Activated T-helper 1 cell treated with anti-CD3 and anti-CD28 coated beads, Interleukin-12 subunit alpha, Interleukin-12 subunit beta, Interleukin-2, Interleukin-4 antibody, amounts not matched to agents 30 ng/mL and 10 ng/mL and 1 ng/mL, durations not matched to agents 14 hours and 24 hours and 36 hours (primary cell): Measurements from ENCODE around the gene TSHZ3. TPM values are rescaled to one million over a fixed set of nuclear protein-coding genes. Genes with fewer than 3 reads are reported as not detected.

Experiments
- DNase-seq: peaks from one replicate; pipeline ENCODE4 v3.0.0; 2021; ENCODE audit warnings: low spot score
- H3K27ac Mint-ChIP-seq: one replicate; pipeline ENCODE4 v1.8.0; 2021; ENCODE audit warnings: mild to moderate bottlenecking, mixed read lengths
- H3K27me3 Mint-ChIP-seq: one replicate; pipeline ENCODE4 v1.8.0; 2022; ENCODE audit warnings: mild to moderate bottlenecking, moderate library complexity, mixed read lengths; ENCODE audit not compliant: insufficient read depth
- H3K36me3 Mint-ChIP-seq: one replicate; pipeline ENCODE4 v1.8.0; 2021; ENCODE audit warnings: low read depth, mixed read lengths
- H3K4me1 Mint-ChIP-seq: one replicate; pipeline ENCODE4 v1.8.0; 2021; ENCODE audit warnings: low read depth, mixed read lengths
- H3K4me3 Mint-ChIP-seq: one replicate; pipeline ENCODE4 v1.8.0; 2021; ENCODE audit warnings: mild to moderate bottlenecking, moderate library complexity, mixed read lengths
- H3K9me3 Mint-ChIP-seq: one replicate; pipeline ENCODE4 v1.8.0; 2021; ENCODE audit warnings: mixed read lengths
- intact Hi-C: fragments of 100-400 bp; cut with micrococcal nuclease; formaldehyde crosslinking; loops from one replicate; pipeline ENCODE4 v1.15.1; 2024
- total RNA-seq: library from RNA; stranded (reverse); gene quantifications from 2 replicates; pipeline ENCODE4 v1.2.3, GENCODE V29; 2022

Gene TSHZ3
- total RNA-seq, 1 donor from 2014 or later, result 2.0 TPM

GRCh38 chr19:31329819-31330218 lies 19.4 kb downstream of the TSHZ3 start:
- Mint-ChIP-seq H3K27me3 (peaks cover 3% of the 10 kb centered on the region), H3K36me3 (no peaks in the 10 kb centered on the region), H3K4me1 (no peaks in the 10 kb centered on the region), H3K27ac (no peak overlapping the region), H3K4me3 (no peak overlapping the region), H3K9me3 (no peaks in the 10 kb centered on the region)
- intact Hi-C loops, result no loop called here
- DNase-seq, result no peak

- Mint-ChIP-seq H3K36me3 (no peaks in the 10 kb centered on the region), H3K9me3 (no peaks in the 10 kb centered on the region), H3K27me3 (peaks cover under 1% of the 10 kb centered on the region), H3K4me3 (no peak overlapping the region), H3K4me1 (no peaks in the 10 kb centered on the region), H3K27ac (no peak overlapping the region)
- no peak for DNase-seq
- intact Hi-C loops, result no loop called here
Observed at GRCh38 chr19:31328238-31328637, 21.0 kb downstream of the TSHZ3 start.

GRCh38 chr19:31326329-31327028 lies 22.8 kb downstream of the TSHZ3 start:
- Mint-ChIP-seq H3K27ac (no peak overlapping the region), H3K27me3 (no peaks in the 10 kb centered on the region), H3K4me3 (no peak overlapping the region), H3K9me3 (no peaks in the 10 kb centered on the region), H3K4me1 (no peaks in the 10 kb centered on the region), H3K36me3 (no peaks in the 10 kb centered on the region)
- intact Hi-C loops, result no loop called here
- DNase-seq, result no peak

GRCh38 chr19:31325342-31325741 lies 23.9 kb downstream of the TSHZ3 start:
- Mint-ChIP-seq H3K36me3 (no peaks in the 10 kb centered on the region), H3K4me1 (no peaks in the 10 kb centered on the region), H3K27ac (no peak overlapping the region), H3K27me3 (no peaks in the 10 kb centered on the region), H3K4me3 (no peak overlapping the region), H3K9me3 (no peaks in the 10 kb centered on the region)
- intact Hi-C loops, result no loop called here
- DNase-seq, result no peak

GRCh38 chr19:31319465-31319864 lies 29.8 kb downstream of the TSHZ3 start:
- Mint-ChIP-seq H3K4me3 (no peak overlapping the region), H3K9me3 (no peaks in the 10 kb centered on the region)

GRCh38 chr19:31318790-31319425 lies 30.3 kb downstream of the TSHZ3 start:
- intact Hi-C loops, result no loop called here
- H3K27me3 Mint-ChIP-seq, result peaks cover 3% of the 10 kb centered on the region

More at GRCh38 chr19:31319465-31319864, 29.8 kb downstream of the TSHZ3 start:
- intact Hi-C loops, result no loop called here
- DNase-seq, result no peak
- H3K4me1 Mint-ChIP-seq, result no peaks in the 10 kb centered on the region
- no peaks in the 10 kb centered on the region for H3K36me3 Mint-ChIP-seq
- peaks cover 3% of the 10 kb centered on the region for H3K27me3 Mint-ChIP-seq
- H3K27ac Mint-ChIP-seq, result no peak overlapping the region

GRCh38 chr19:31317570-31317969 lies 31.7 kb downstream of the TSHZ3 start:
- no peaks in the 10 kb centered on the region for H3K4me1 Mint-ChIP-seq
- H3K4me3 Mint-ChIP-seq, result no peak overlapping the region
- H3K27me3 Mint-ChIP-seq, result peaks cover 3% of the 10 kb centered on the region
- H3K9me3 Mint-ChIP-seq, result no peaks in the 10 kb centered on the region
- DNase-seq, result no peak
- H3K36me3 Mint-ChIP-seq, result no peaks in the 10 kb centered on the region
- intact Hi-C loops, result no loop called here
- H3K27ac Mint-ChIP-seq, result no peak overlapping the region

More at GRCh38 chr19:31318790-31319425, 30.3 kb downstream of the TSHZ3 start:
- no peak overlapping the region for H3K27ac Mint-ChIP-seq
- no peak overlapping the region for H3K4me3 Mint-ChIP-seq
- H3K9me3 Mint-ChIP-seq, result no peaks in the 10 kb centered on the region
- no peak for DNase-seq
- no peaks in the 10 kb centered on the region for H3K4me1 Mint-ChIP-seq
- H3K36me3 Mint-ChIP-seq, result no peaks in the 10 kb centered on the region

- Mint-ChIP-seq H3K4me3 (no peak overlapping the region), H3K9me3 (no peaks in the 10 kb centered on the region), H3K27me3 (peaks cover 3% of the 10 kb centered on the region), H3K36me3 (no peaks in the 10 kb centered on the region), H3K27ac (no peak overlapping the region), H3K4me1 (peaks cover 4% of the 10 kb centered on the region)
- no peak for DNase-seq
- intact Hi-C loops, result no loop called here
Observed at GRCh38 chr19:31317093-31317492, 32.1 kb downstream of the TSHZ3 start.

GRCh38 chr19:31316201-31316951 lies 32.9 kb downstream of the TSHZ3 start:
- H3K27me3 Mint-ChIP-seq, result peaks cover 3% of the 10 kb centered on the region
- no peak for DNase-seq
- H3K9me3 Mint-ChIP-seq, result no peaks in the 10 kb centered on the region
- H3K27ac Mint-ChIP-seq, result no peak overlapping the region
- no peaks in the 10 kb centered on the region for H3K36me3 Mint-ChIP-seq
- no peak overlapping the region for H3K4me3 Mint-ChIP-seq
- intact Hi-C loops, result no loop called here
- peaks cover 7% of the 10 kb centered on the region for H3K4me1 Mint-ChIP-seq

- intact Hi-C loops, result no loop called here
- no peak for DNase-seq
- H3K9me3 Mint-ChIP-seq, result no peaks in the 10 kb centered on the region
- no peak overlapping the region for H3K4me3 Mint-ChIP-seq
- H3K36me3 Mint-ChIP-seq, result no peaks in the 10 kb centered on the region
- peaks cover 7% of the 10 kb centered on the region for H3K4me1 Mint-ChIP-seq
- H3K27ac Mint-ChIP-seq, result no peak overlapping the region
- peaks cover 3% of the 10 kb centered on the region for H3K27me3 Mint-ChIP-seq
Observed at GRCh38 chr19:31315652-31316051, 33.6 kb downstream of the TSHZ3 start.

- no peaks in the 10 kb centered on the region for H3K9me3 Mint-ChIP-seq
- H3K27me3 Mint-ChIP-seq, result peaks cover 3% of the 10 kb centered on the region
- no peak overlapping the region for H3K4me3 Mint-ChIP-seq
- peaks cover 7% of the 10 kb centered on the region for H3K4me1 Mint-ChIP-seq
- no peak for DNase-seq
- intact Hi-C loops, result no loop called here
- H3K27ac Mint-ChIP-seq, result no peak overlapping the region
- no peaks in the 10 kb centered on the region for H3K36me3 Mint-ChIP-seq
Observed at GRCh38 chr19:31314849-31315629, 34.2 kb downstream of the TSHZ3 start.

- Mint-ChIP-seq H3K4me3 (no peak overlapping the region), H3K27me3 (peaks cover 2% of the 10 kb centered on the region), H3K27ac (no peak overlapping the region)
Observed at GRCh38 chr19:31314156-31314555, 35.1 kb downstream of the TSHZ3 start.

More at GRCh38 chr19:31314156-31314555, 35.1 kb downstream of the TSHZ3 start:
- no peak for DNase-seq
- intact Hi-C loops, result no loop called here
- Mint-ChIP-seq H3K4me1 (peaks cover 7% of the 10 kb centered on the region), H3K36me3 (no peaks in the 10 kb centered on the region), H3K9me3 (no peaks in the 10 kb centered on the region)
